ENCODE data around the gene C1QTNF12. TPM values are rescaled to one million over a fixed set of nuclear protein-coding genes. Genes with fewer than 3 reads are reported as not detected.

C1QTNF12 gene
- polyA plus RNA-seq, 3 donors, result 1.1 TPM; not detected in 2

GRCh38 chr1:1283821-1284220, 37.3 kb upstream of the C1QTNF12 start:
- H4K20me1 ChIP-seq (ENCODE audit: insufficient read depth, low read length), result no peaks in the 10 kb centered on the region
- DNase-seq, result no peak
- no peaks in the 10 kb centered on the region for H3K27me3 ChIP-seq (ENCODE audit: control insufficient read depth in 2 of 2, insufficient read depth in 2 of 2, low read length in 2 of 2)
- no peak for TF ChIP-seq CTCF (IDR thresholded peaks at IDR 0.05)
- H3K9me3 ChIP-seq (replicated peaks in 1 of 2; ENCODE audit: control insufficient read depth in 1 of 2, insufficient read depth in 1 of 2, low read length in 2 of 2), result no peaks in the 10 kb centered on the region
- no peaks in the 10 kb centered on the region for H3K36me3 Mint-ChIP-seq
- H3K79me2 ChIP-seq (ENCODE audit: insufficient read depth, low read length), result no peaks in the 10 kb centered on the region
- H3K27ac ChIP-seq (ENCODE audit: low read depth in 1 of 2, low read length in 2 of 2), result no peak overlapping the region
- H3K9ac ChIP-seq (ENCODE audit: insufficient read depth, low read length, poor library complexity, severe bottlenecking), result no peak overlapping the region
- H3K4me2 ChIP-seq (replicated peaks; ENCODE audit: extremely low read depth, low read length, poor library complexity, severe bottlenecking), result no peak overlapping the region
- peaks cover 0 to 5% (median 0%) of the 10 kb centered on the region in 7 donors for H3K9me3 Mint-ChIP-seq
- no peaks in the 10 kb centered on the region for H3K36me3 ChIP-seq (replicated peaks in 1 of 2; ENCODE audit: control insufficient read depth in 1 of 2, insufficient read depth in 2 of 2, low read length in 2 of 2)
- H3K27me3 Mint-ChIP-seq (ENCODE audit: low read depth in 3 of 3), result peaks cover under 1 to 4% (median 1%) of the 10 kb centered on the region in 3 donors
- no peak overlapping the region for H3K27ac Mint-ChIP-seq
- H3K4me3 Mint-ChIP-seq, result no peak overlapping the region
- H3K4me3 ChIP-seq (replicated peaks in 1 of 3; ENCODE audit: low read depth in 2 of 3, low read length in 3 of 3), result no peak overlapping the region
- WGBS (ENCODE audit: insufficient coverage), result no CpG with 5 or more reads among the region's 9 CpGs
- intact Hi-C loops (cut with micrococcal nuclease), result no loop called here
- H3K4me1 Mint-ChIP-seq, result no peaks in the 10 kb centered on the region
- no peaks in the 10 kb centered on the region for H3K4me1 ChIP-seq (ENCODE audit: control insufficient read depth in 1 of 2, insufficient read depth in 2 of 2, low read length in 2 of 2)
- no peak overlapping the region for H2AFZ ChIP-seq (ENCODE audit: insufficient read depth, low read depth, low read length, poor library complexity, severe bottlenecking)

GRCh38 chr1:1282998-1283397, 36.5 kb upstream of the C1QTNF12 start:
- Histone ChIP-seq H3K27ac (ENCODE audit: low read depth in 1 of 2, low read length in 2 of 2) (no peak overlapping the region), H3K9ac (ENCODE audit: insufficient read depth, low read length, poor library complexity, severe bottlenecking) (no peak overlapping the region), H3K36me3 (replicated peaks in 1 of 2; ENCODE audit: control insufficient read depth in 1 of 2, insufficient read depth in 2 of 2, low read length in 2 of 2) (no peaks in the 10 kb centered on the region), H3K27me3 (ENCODE audit: control insufficient read depth in 2 of 2, insufficient read depth in 2 of 2, low read length in 2 of 2) (no peaks in the 10 kb centered on the region), H3K4me3 (replicated peaks in 1 of 3; ENCODE audit: low read depth in 2 of 3, low read length in 3 of 3) (no peak overlapping the region), H3K4me2 (replicated peaks; ENCODE audit: extremely low read depth, low read length, poor library complexity, severe bottlenecking) (no peak overlapping the region), H4K20me1 (ENCODE audit: insufficient read depth, low read length) (no peaks in the 10 kb centered on the region), H2AFZ (ENCODE audit: insufficient read depth, low read depth, low read length, poor library complexity, severe bottlenecking) (no peak overlapping the region), H3K4me1 (ENCODE audit: control insufficient read depth in 1 of 2, insufficient read depth in 2 of 2, low read length in 2 of 2) (no peaks in the 10 kb centered on the region), H3K9me3 (replicated peaks in 1 of 2; ENCODE audit: control insufficient read depth in 1 of 2, insufficient read depth in 1 of 2, low read length in 2 of 2) (no peaks in the 10 kb centered on the region), H3K79me2 (ENCODE audit: insufficient read depth, low read length) (no peaks in the 10 kb centered on the region)
- Mint-ChIP-seq H3K9me3 (peaks cover 0 to 4% (median 0%) of the 10 kb centered on the region in 7 donors), H3K4me3 (no peak overlapping the region), H3K36me3 (no peaks in the 10 kb centered on the region), H3K27me3 (ENCODE audit: low read depth in 3 of 3) (peaks cover 1 to 3% (median 3%) of the 10 kb centered on the region in 3 donors), H3K27ac (peak overlapping the region in 2 of 7 donors; percentile 14 to 43), H3K4me1 (no peaks in the 10 kb centered on the region)
- DNase-seq, result peak in 1 of 3 donors; percentile 44
- intact Hi-C loops (cut with micrococcal nuclease), result no loop called here
- WGBS (ENCODE audit: insufficient coverage), result 89% methylated on average over 11 of the region's 14 CpGs
- TF ChIP-seq CTCF (IDR thresholded peaks at IDR 0.05), result no peak
